ENCODE measurements around the gene PPM1L. TPM values are rescaled to one million over a fixed set of nuclear protein-coding genes. Genes with fewer than 3 reads are reported as not detected.

Gene PPM1L
- total RNA-seq, 2 donors from 2014 or later = 3.5 to 14.6 TPM

- Mint-ChIP-seq H3K36me3 (ENCODE audit: low read depth) (peaks cover 4% of the 10 kb centered on the region), H3K27ac (no peak overlapping the region), H3K4me1 (no peaks in the 10 kb centered on the region), H3K27me3 (no peaks in the 10 kb centered on the region), H3K4me3 (no peak overlapping the region)
- DNase-seq (no peak), ATAC-seq (no peak)
- H3K9me3 ChIP-seq (ENCODE audit: control insufficient read depth, low read length, poor library complexity, severe bottlenecking) = no peaks in the 10 kb centered on the region
Observed at GRCh38 chr3:161043336-161044035, 287.5 kb downstream of the PPM1L start.

GRCh38 chr3:161049683-161050248, 293.7 kb downstream of the PPM1L start:
- H3K9me3 ChIP-seq (ENCODE audit: control insufficient read depth, low read length, poor library complexity, severe bottlenecking) = no peaks in the 10 kb centered on the region
- Mint-ChIP-seq H3K4me3 (no peak overlapping the region), H3K36me3 (ENCODE audit: low read depth) (no peaks in the 10 kb centered on the region), H3K27ac (no peak overlapping the region), H3K27me3 (no peaks in the 10 kb centered on the region), H3K4me1 (no peaks in the 10 kb centered on the region)
- DNase-seq (no peak), ATAC-seq (no peak)

- Mint-ChIP-seq H3K27me3 (no peaks in the 10 kb centered on the region), H3K36me3 (ENCODE audit: low read depth) (no peaks in the 10 kb centered on the region), H3K27ac (no peak overlapping the region), H3K4me3 (no peak overlapping the region), H3K4me1 (no peaks in the 10 kb centered on the region)
- H3K9me3 ChIP-seq (ENCODE audit: control insufficient read depth, low read length, poor library complexity, severe bottlenecking) = no peaks in the 10 kb centered on the region
- DNase-seq (no peak), ATAC-seq (no peak)
Observed at GRCh38 chr3:161050935-161051334, 294.9 kb downstream of the PPM1L start.

- H3K4me1 Mint-ChIP-seq = no peaks in the 10 kb centered on the region
- no peak overlapping the region for H3K27ac Mint-ChIP-seq
Observed at GRCh38 chr3:161051856-161052255, 295.8 kb downstream of the PPM1L start.

GRCh38 chr3:161054860-161055604, 299.0 kb downstream of the PPM1L start:
- DNase-seq (no peak), ATAC-seq (no peak)
- H3K36me3 Mint-ChIP-seq (ENCODE audit: low read depth) = no peaks in the 10 kb centered on the region
- no peaks in the 10 kb centered on the region for H3K4me1 Mint-ChIP-seq
- no peaks in the 10 kb centered on the region for H3K27me3 Mint-ChIP-seq
- H3K9me3 ChIP-seq (ENCODE audit: control insufficient read depth, low read length, poor library complexity, severe bottlenecking) = no peaks in the 10 kb centered on the region
- H3K4me3 Mint-ChIP-seq = no peak overlapping the region
- H3K27ac Mint-ChIP-seq = no peak overlapping the region

More at GRCh38 chr3:161051856-161052255, 295.8 kb downstream of the PPM1L start:
- ATAC-seq (no peak), DNase-seq (no peak)
- H3K9me3 ChIP-seq (ENCODE audit: control insufficient read depth, low read length, poor library complexity, severe bottlenecking) = no peaks in the 10 kb centered on the region
- no peaks in the 10 kb centered on the region for H3K27me3 Mint-ChIP-seq
- H3K36me3 Mint-ChIP-seq (ENCODE audit: low read depth) = no peaks in the 10 kb centered on the region
- H3K4me3 Mint-ChIP-seq = no peak overlapping the region

- H3K4me3 Mint-ChIP-seq = no peak overlapping the region
- no peaks in the 10 kb centered on the region for H3K27me3 Mint-ChIP-seq
- no peak for ATAC-seq
- no peak overlapping the region for H3K27ac Mint-ChIP-seq
- H3K9me3 ChIP-seq (ENCODE audit: control insufficient read depth, low read length, poor library complexity, severe bottlenecking) = no peaks in the 10 kb centered on the region
- H3K36me3 Mint-ChIP-seq (ENCODE audit: low read depth) = no peaks in the 10 kb centered on the region
- DNase-seq = no peak
- H3K4me1 Mint-ChIP-seq = no peaks in the 10 kb centered on the region
Observed at GRCh38 chr3:161064413-161064812, 308.4 kb downstream of the PPM1L start.

- H3K9me3 ChIP-seq (ENCODE audit: control insufficient read depth, low read length, poor library complexity, severe bottlenecking) = no peaks in the 10 kb centered on the region
- H3K36me3 Mint-ChIP-seq (ENCODE audit: low read depth) = no peaks in the 10 kb centered on the region
- ATAC-seq (no peak), DNase-seq (no peak)
- no peaks in the 10 kb centered on the region for H3K4me1 Mint-ChIP-seq
- H3K27ac Mint-ChIP-seq = no peak overlapping the region
- no peak overlapping the region for H3K4me3 Mint-ChIP-seq
- no peaks in the 10 kb centered on the region for H3K27me3 Mint-ChIP-seq
Observed at GRCh38 chr3:161066930-161067329, 310.9 kb downstream of the PPM1L start.

- H3K9me3 ChIP-seq (ENCODE audit: control insufficient read depth, low read length, poor library complexity, severe bottlenecking) = no peaks in the 10 kb centered on the region
- Mint-ChIP-seq H3K4me1 (no peaks in the 10 kb centered on the region), H3K27ac (no peak overlapping the region), H3K4me3 (no peak overlapping the region), H3K27me3 (no peaks in the 10 kb centered on the region), H3K36me3 (ENCODE audit: low read depth) (no peaks in the 10 kb centered on the region)
- ATAC-seq (no peak), DNase-seq (no peak)
Observed at GRCh38 chr3:161067335-161067734, 311.3 kb downstream of the PPM1L start.

- H3K27ac Mint-ChIP-seq = no peak overlapping the region
- H3K4me3 Mint-ChIP-seq = no peak overlapping the region
- DNase-seq (no peak), ATAC-seq (no peak)
- H3K27me3 Mint-ChIP-seq = no peaks in the 10 kb centered on the region
- no peaks in the 10 kb centered on the region for H3K36me3 Mint-ChIP-seq (ENCODE audit: low read depth)
- peaks cover 3% of the 10 kb centered on the region for H3K4me1 Mint-ChIP-seq
- H3K9me3 ChIP-seq (ENCODE audit: control insufficient read depth, low read length, poor library complexity, severe bottlenecking) = no peaks in the 10 kb centered on the region
Observed at GRCh38 chr3:161069511-161070251, 313.6 kb downstream of the PPM1L start.

- no peaks in the 10 kb centered on the region for H3K9me3 ChIP-seq (ENCODE audit: control insufficient read depth, low read length, poor library complexity, severe bottlenecking)
- Mint-ChIP-seq H3K4me3 (no peak overlapping the region), H3K27ac (no peak overlapping the region), H3K36me3 (ENCODE audit: low read depth) (no peaks in the 10 kb centered on the region), H3K27me3 (no peaks in the 10 kb centered on the region), H3K4me1 (peaks cover 3% of the 10 kb centered on the region)
- ATAC-seq (no peak), DNase-seq (no peak)
Observed at GRCh38 chr3:161070252-161070930, 314.4 kb downstream of the PPM1L start.

- DNase-seq (no peak), ATAC-seq (no peak)
- no peaks in the 10 kb centered on the region for H3K36me3 Mint-ChIP-seq (ENCODE audit: low read depth)
- H3K27me3 Mint-ChIP-seq = no peaks in the 10 kb centered on the region
- H3K9me3 ChIP-seq (ENCODE audit: control insufficient read depth, low read length, poor library complexity, severe bottlenecking) = no peaks in the 10 kb centered on the region
- peaks cover 3% of the 10 kb centered on the region for H3K4me1 Mint-ChIP-seq
- no peak overlapping the region for H3K27ac Mint-ChIP-seq
- no peak overlapping the region for H3K4me3 Mint-ChIP-seq
Observed at GRCh38 chr3:161070980-161071663, 315.1 kb downstream of the PPM1L start.

GRCh38 chr3:161072211-161072621, 316.2 kb downstream of the PPM1L start:
- no peak overlapping the region for H3K27ac Mint-ChIP-seq

More at GRCh38 chr3:161072211-161072621, 316.2 kb downstream of the PPM1L start:
- Mint-ChIP-seq H3K36me3 (ENCODE audit: low read depth) (no peaks in the 10 kb centered on the region), H3K4me3 (no peak overlapping the region), H3K27me3 (no peaks in the 10 kb centered on the region), H3K4me1 (peaks cover 3% of the 10 kb centered on the region)
- no peaks in the 10 kb centered on the region for H3K9me3 ChIP-seq (ENCODE audit: control insufficient read depth, low read length, poor library complexity, severe bottlenecking)
- ATAC-seq (no peak), DNase-seq (no peak)
